G401 (cell line): ENCODE measurements around the gene LAMTOR4. TPM values are rescaled to one million over a fixed set of nuclear protein-coding genes. Genes with fewer than 3 reads are reported as not detected.
"Not testable (repeated sequence)": the region's sequence is repeated elsewhere in the genome, so short reads cannot be mapped to it uniquely, and the experiment has no call there.

ENCODE experiments used
- DNase-seq: peaks from one replicate; pipeline ENCODE4 v3.0.0-alpha.2; 2015; ENCODE audit warnings: low spot score
- in situ Hi-C: cut with HindIII; loops from 2 replicates; pipeline ENCODE4 v1.10.0; 2016; ENCODE audit warnings: low sequenced_read_pairs, mixed read lengths
- total RNA-seq: library from RNA; depleted of rRNA; stranded (reverse); fragments of >200 nt; shearing (Covaris generic); gene quantifications from 2 replicates; pipeline ENCODE4 v1.2.3, GENCODE V29; 2014; rRNA removed

The LAMTOR4 gene
- total RNA-seq, 1 experiment from 2014 or later: 97.5 TPM

DNA sequence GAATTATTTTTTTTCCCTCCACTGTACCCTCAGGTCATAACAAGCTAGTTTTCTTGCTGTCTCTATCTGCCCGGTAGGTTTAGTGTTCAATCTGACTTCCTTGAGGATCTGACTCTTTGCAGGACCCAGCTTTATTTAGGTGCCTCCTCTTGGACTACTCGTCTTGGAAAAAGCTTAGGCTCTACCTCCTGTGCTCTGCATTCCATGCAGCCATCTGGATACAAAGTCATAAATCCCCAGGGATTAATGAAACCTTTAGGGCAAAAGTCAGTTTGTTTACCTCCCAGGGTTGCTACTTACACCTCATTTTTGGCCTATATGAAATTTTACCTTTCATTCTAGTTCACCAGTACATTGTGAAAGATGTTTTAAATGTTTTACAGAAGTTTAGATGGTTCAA, 37.0 kb downstream of the LAMTOR4 start:
- DNase-seq: no peak
- in situ Hi-C loops: no loop called here

- DNase-seq: no peak
- in situ Hi-C loops: no loop called here
Observed at GRCh38 chr7:100189061-100189460, 40.3 kb downstream of the LAMTOR4 start.

GRCh38 chr7:100190048-100190711, 41.5 kb downstream of the LAMTOR4 start:
- in situ Hi-C loops: no loop called here
- no peak for DNase-seq

GRCh38 chr7:100191775-100192174, 43.1 kb downstream of the LAMTOR4 start:
- DNase-seq: no peak
- in situ Hi-C loops: no loop called here

GRCh38 chr7:100192281-100192862, 43.7 kb downstream of the LAMTOR4 start:
- in situ Hi-C loops, DNase-seq: not testable (repeated sequence)

GRCh38 chr7:100192969-100193368, 44.3 kb downstream of the LAMTOR4 start:
- in situ Hi-C loops: no loop called here
- no peak for DNase-seq

DNA sequence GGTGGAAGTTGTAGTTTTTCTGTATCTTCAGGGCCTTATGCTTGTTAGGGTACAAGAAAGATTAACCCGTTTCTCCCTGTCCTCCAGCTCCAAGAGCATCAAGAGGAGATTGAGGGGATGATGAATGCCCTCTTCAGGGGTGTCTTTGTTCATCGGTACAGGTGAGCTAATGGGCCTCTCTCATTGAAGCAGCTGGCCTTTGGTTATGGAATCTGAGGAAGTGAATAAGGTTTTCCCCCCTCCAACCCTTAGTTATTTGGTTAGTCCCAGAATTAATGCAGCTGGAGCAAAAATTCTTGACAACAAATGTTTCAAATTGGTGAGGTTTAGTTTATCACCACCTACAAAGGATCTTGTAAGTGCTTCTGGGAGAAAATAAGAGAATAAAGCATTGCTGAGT, 46.5 kb downstream of the LAMTOR4 start:
- in situ Hi-C loops: no loop called here

GRCh38 chr7:100195901-100196322, 47.2 kb downstream of the LAMTOR4 start:
- in situ Hi-C loops, DNase-seq: not testable (repeated sequence)

More for the DNA sequence above, 46.5 kb downstream of the LAMTOR4 start:
- no peak for DNase-seq

DNA sequence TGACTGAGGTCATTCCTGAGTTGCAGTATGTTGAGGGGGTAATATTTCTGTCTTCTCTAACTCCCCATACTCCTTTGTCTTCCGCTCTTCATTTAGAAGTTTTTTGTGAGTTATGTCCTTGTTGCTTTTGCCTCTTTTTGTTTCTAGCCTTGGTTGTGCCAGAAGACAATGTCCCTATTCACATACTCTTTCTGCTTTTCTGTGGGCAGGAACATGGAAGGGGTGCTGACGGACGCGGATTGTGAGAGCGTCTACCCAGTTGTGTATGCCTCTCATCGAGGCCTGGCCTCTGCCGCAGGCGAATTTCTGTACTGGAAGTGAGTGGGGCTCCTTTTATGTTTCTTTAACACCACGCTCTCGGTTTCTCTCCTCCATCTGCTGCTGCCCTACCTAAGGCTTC, 49.5 kb downstream of the LAMTOR4 start:
- in situ Hi-C loops: no loop called here
- no peak for DNase-seq

DNA sequence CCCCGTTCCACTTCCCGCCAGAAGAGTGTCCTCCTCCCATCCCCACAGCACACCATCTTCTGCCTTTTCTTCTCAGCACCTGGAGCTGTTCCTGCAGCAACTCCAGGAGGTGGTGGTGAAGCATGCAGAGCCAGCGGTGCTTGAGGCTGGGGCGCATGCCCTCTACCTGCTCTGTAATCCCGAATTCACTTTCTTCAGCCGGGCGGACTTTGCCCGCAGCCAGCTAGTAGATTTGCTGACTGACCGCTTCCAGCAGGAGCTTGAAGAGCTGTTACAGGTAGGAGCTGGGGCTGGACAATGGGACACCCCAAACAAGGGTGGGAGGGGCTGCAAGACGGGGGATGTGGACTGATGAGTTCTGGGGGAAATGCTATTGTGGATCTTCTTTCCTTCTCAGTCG, 52.0 kb downstream of the LAMTOR4 start:
- DNase-seq: no peak
- in situ Hi-C loops: no loop called here

Other genes with a start within 250 kb of the LAMTOR4 start
- gene TRIM4, start 229.4 kb upstream of the LAMTOR4 start, total RNA-seq: 10.0 and 12.9 TPM in 2 replicates
- not detected in 2 replicates for gene GJC3, start 219.3 kb upstream of the LAMTOR4 start, total RNA-seq
- gene AZGP1, start 172.9 kb upstream of the LAMTOR4 start, total RNA-seq: 1.1 TPM in 1 of 2 replicates, not detected in the other
- 13.8 and 19.4 TPM in 2 replicates for gene ZKSCAN1, start 133.3 kb upstream of the LAMTOR4 start, total RNA-seq
- gene ZSCAN21, start 99.1 kb upstream of the LAMTOR4 start, total RNA-seq: 12.2 and 23.1 TPM in 2 replicates
- gene ZNF3, start 67.2 kb upstream of the LAMTOR4 start, total RNA-seq: 29.9 and 38.7 TPM in 2 replicates
- 100 and 151 TPM in 2 replicates for gene COPS6, start 59.9 kb upstream of the LAMTOR4 start, total RNA-seq
- gene MCM7, start 47.5 kb upstream of the LAMTOR4 start, total RNA-seq: 356 and 361 TPM in 2 replicates
- gene AP4M1, start 47.3 kb upstream of the LAMTOR4 start, total RNA-seq: 19.7 and 34.3 TPM in 2 replicates
- gene TAF6, start 29.6 kb upstream of the LAMTOR4 start, total RNA-seq: 26.6 and 45.6 TPM in 2 replicates
- gene CNPY4, start 29.3 kb upstream of the LAMTOR4 start, total RNA-seq: 26.6 and 30.0 TPM in 2 replicates
- gene MBLAC1, start 22.0 kb upstream of the LAMTOR4 start, total RNA-seq: 1.7 and 2.9 TPM in 2 replicates
- gene TRAPPC14, start 9.8 kb downstream of the LAMTOR4 start, total RNA-seq: 9.0 and 14.4 TPM in 2 replicates
- 0.81 TPM in 1 of 2 replicates, not detected in the other for gene GAL3ST4, start 19.7 kb downstream of the LAMTOR4 start, total RNA-seq
- gene GPC2, start 28.5 kb downstream of the LAMTOR4 start, total RNA-seq: 8.8 and 9.0 TPM in 2 replicates
- gene STAG3, start 29.0 kb downstream of the LAMTOR4 start, total RNA-seq: 0.68 and 3.3 TPM in 2 replicates
- gene PVRIG, start 71.0 kb downstream of the LAMTOR4 start, total RNA-seq: not detected in 2 replicates
- not detected in 2 replicates for gene SPDYE3, start 158.8 kb downstream of the LAMTOR4 start, total RNA-seq
- gene PILRB, start 209.2 kb downstream of the LAMTOR4 start, total RNA-seq: 14.7 and 21.5 TPM in 2 replicates
- gene PILRA, start 224.6 kb downstream of the LAMTOR4 start, total RNA-seq: 1.6 TPM in 1 of 2 replicates, not detected in the other